ENCODE data around the gene ZCCHC14. TPM values are rescaled to one million over a fixed set of nuclear protein-coding genes. Genes with fewer than 3 reads are reported as not detected.

Gene ZCCHC14
- total and polyA plus RNA-seq, 2 of the 13 experiments (the other 11 are each of a cell fraction or from before 2014, with no cell fraction given): 12.4 to 12.5 TPM

DNA sequence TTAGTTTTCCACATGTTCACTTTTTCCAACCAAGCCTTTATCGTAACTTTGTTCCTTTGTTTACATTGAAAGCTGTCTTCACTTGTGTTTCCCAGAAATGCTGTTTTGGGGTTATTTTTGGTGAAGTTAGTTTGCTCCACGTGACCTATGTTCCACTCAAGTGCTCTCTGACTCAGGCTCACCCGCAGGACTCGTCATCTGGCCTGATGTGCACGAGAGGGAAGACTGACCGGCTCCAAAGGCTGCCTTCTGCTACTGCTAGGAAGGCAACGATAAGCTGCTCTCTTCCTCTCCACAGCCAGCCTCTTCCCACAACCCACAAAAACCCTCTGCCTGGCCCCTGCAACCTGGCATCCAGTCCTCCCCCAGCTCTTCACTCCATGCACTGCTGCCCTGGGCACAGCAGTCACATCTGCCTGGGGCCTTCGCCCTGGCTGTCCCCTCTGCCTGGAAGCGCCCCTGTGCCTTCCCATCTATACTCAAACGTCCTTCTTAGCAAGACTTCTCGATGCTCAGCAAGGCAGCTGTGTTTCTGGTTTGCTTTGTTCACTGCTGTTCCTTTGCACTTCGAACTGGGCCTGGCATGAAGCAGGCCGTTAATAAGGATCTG is 28.0 kb downstream of the ZCCHC14 start (continued):
- TF ChIP-seq, protein P1, sequence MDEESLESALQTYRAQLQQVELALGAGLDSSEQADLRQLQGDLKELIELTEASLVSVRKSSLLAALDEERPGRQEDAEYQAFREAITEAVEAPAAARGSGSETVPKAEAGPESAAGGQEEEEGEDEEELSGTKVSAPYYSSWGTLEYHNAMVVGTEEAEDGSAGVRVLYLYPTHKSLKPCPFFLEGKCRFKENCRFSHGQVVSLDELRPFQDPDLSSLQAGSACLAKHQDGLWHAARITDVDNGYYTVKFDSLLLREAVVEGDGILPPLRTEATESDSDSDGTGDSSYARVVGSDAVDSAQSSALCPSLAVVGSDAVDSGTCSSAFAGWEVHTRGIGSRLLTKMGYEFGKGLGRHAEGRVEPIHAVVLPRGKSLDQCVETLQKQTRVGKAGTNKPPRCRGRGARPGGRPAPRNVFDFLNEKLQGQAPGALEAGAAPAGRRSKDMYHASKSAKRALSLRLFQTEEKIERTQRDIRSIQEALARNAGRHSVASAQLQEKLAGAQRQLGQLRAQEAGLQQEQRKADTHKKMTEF (CRISPR knock-in tag; IDR thresholded peaks at IDR 0.05): no peak
- TF ChIP-seq ZNF224 (CRISPR knock-in tag; IDR thresholded peaks at IDR 0.05): 0 out of 2 replicates have a peak, but pooled peaks have one; percentile 55
- TF ChIP-seq, protein P2, sequence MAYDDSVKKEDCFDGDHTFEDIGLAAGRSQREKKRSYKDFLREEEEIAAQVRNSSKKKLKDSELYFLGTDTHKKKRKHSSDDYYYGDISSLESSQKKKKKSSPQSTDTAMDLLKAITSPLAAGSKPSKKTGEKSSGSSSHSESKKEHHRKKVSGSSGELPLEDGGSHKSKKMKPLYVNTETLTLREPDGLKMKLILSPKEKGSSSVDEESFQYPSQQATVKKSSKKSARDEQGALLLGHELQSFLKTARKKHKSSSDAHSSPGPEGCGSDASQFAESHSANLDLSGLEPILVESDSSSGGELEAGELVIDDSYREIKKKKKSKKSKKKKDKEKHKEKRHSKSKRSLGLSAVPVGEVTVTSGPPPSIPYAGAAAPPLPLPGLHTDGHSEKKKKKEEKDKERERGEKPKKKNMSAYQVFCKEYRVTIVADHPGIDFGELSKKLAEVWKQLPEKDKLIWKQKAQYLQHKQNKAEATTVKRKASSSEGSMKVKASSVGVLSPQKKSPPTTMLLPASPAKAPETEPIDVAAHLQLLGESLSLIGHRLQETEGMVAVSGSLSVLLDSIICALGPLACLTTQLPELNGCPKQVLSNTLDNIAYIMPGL (CRISPR knock-in tag; IDR thresholded peaks at IDR 0.05; ENCODE audit: borderline replicate concordance in 1 of 2, low read depth in 1 of 2): 0 out of 4 replicates have a peak, but pooled peaks of 1 of the 2 experiments have one; percentile 16
- TF ChIP-seq, protein P3, sequence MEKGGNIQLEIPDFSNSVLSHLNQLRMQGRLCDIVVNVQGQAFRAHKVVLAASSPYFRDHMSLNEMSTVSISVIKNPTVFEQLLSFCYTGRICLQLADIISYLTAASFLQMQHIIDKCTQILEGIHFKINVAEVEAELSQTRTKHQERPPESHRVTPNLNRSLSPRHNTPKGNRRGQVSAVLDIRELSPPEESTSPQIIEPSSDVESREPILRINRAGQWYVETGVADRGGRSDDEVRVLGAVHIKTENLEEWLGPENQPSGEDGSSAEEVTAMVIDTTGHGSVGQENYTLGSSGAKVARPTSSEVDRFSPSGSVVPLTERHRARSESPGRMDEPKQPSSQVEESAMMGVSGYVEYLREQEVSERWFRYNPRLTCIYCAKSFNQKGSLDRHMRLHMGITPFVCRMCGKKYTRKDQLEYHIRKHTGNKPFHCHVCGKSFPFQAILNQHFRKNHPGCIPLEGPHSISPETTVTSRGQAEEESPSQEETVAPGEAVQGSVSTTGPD (CRISPR knock-in tag; IDR thresholded peaks at IDR 0.05): no peak
- no peak; the same call in none of the 2 replicates for TF ChIP-seq KMT2A (CRISPR knock-in tag; IDR thresholded peaks at IDR 0.05)
- TF ChIP-seq, protein P4, sequence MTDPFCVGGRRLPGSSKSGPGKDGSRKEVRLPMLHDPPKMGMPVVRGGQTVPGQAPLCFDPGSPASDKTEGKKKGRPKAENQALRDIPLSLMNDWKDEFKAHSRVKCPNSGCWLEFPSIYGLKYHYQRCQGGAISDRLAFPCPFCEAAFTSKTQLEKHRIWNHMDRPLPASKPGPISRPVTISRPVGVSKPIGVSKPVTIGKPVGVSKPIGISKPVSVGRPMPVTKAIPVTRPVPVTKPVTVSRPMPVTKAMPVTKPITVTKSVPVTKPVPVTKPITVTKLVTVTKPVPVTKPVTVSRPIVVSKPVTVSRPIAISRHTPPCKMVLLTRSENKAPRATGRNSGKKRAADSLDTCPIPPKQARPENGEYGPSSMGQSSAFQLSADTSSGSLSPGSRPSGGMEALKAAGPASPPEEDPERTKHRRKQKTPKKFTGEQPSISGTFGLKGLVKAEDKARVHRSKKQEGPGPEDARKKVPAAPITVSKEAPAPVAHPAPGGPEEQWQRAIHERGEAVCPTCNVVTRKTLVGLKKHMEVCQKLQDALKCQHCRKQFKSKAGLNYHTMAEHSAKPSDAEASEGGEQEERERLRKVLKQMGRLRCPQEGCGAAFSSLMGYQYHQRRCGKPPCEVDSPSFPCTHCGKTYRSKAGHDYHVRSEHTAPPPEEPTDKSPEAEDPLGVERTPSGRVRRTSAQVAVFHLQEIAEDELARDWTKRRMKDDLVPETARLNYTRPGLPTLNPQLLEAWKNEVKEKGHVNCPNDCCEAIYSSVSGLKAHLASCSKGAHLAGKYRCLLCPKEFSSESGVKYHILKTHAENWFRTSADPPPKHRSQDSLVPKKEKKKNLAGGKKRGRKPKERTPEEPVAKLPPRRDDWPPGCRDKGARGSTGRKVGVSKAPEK (CRISPR knock-in tag; IDR thresholded peaks at IDR 0.05; ENCODE audit: borderline replicate concordance): no peak
- TF ChIP-seq, protein P5, sequence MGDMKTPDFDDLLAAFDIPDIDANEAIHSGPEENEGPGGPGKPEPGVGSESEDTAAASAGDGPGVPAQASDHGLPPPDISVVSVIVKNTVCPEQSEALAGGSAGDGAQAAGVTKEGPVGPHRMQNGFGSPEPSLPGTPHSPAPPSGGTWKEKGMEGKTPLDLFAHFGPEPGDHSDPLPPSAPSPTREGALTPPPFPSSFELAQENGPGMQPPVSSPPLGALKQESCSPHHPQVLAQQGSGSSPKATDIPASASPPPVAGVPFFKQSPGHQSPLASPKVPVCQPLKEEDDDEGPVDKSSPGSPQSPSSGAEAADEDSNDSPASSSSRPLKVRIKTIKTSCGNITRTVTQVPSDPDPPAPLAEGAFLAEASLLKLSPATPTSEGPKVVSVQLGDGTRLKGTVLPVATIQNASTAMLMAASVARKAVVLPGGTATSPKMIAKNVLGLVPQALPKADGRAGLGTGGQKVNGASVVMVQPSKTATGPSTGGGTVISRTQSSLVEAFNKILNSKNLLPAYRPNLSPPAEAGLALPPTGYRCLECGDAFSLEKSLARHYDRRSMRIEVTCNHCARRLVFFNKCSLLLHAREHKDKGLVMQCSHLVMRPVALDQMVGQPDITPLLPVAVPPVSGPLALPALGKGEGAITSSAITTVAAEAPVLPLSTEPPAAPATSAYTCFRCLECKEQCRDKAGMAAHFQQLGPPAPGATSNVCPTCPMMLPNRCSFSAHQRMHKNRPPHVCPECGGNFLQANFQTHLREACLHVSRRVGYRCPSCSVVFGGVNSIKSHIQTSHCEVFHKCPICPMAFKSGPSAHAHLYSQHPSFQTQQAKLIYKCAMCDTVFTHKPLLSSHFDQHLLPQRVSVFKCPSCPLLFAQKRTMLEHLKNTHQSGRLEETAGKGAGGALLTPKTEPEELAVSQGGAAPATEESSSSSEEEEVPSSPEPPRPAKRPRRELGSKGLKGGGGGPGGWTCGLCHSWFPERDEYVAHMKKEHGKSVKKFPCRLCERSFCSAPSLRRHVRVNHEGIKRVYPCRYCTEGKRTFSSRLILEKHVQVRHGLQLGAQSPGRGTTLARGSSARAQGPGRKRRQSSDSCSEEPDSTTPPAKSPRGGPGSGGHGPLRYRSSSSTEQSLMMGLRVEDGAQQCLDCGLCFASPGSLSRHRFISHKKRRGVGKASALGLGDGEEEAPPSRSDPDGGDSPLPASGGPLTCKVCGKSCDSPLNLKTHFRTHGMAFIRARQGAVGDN (CRISPR knock-in tag; IDR thresholded peaks at IDR 0.05): peak; percentile 80
- TF ChIP-seq, protein P6, sequence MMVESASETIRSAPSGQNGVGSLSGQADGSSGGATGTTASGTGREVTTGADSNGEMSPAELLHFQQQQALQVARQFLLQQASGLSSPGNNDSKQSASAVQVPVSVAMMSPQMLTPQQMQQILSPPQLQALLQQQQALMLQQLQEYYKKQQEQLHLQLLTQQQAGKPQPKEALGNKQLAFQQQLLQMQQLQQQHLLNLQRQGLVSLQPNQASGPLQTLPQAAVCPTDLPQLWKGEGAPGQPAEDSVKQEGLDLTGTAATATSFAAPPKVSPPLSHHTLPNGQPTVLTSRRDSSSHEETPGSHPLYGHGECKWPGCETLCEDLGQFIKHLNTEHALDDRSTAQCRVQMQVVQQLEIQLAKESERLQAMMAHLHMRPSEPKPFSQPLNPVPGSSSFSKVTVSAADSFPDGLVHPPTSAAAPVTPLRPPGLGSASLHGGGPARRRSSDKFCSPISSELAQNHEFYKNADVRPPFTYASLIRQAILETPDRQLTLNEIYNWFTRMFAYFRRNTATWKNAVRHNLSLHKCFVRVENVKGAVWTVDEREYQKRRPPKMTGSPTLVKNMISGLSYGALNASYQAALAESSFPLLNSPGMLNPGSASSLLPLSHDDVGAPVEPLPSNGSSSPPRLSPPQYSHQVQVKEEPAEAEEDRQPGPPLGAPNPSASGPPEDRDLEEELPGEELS (CRISPR knock-in tag; IDR thresholded peaks at IDR 0.05): no peak
- TF ChIP-seq, protein P7, sequence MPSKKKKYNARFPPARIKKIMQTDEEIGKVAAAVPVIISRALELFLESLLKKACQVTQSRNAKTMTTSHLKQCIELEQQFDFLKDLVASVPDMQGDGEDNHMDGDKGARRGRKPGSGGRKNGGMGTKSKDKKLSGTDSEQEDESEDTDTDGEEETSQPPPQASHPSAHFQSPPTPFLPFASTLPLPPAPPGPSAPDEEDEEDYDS (CRISPR knock-in tag; IDR thresholded peaks at IDR 0.05): no peak
- TF ChIP-seq ZNF557 (CRISPR knock-in tag; IDR thresholded peaks at IDR 0.05): no peak
- TF ChIP-seq ZNF24 (IDR thresholded peaks at IDR 0.05): no peak
- no peak for TF ChIP-seq ZNF34 (CRISPR knock-in tag; IDR thresholded peaks at IDR 0.05; ENCODE audit: borderline replicate concordance)
- no peak for TF ChIP-seq SP140L (CRISPR knock-in tag; IDR thresholded peaks at IDR 0.05; ENCODE audit: borderline replicate concordance)

Measured in HepG2 (cell line).